HUDEP-2 (cell line): ENCODE measurements around the gene MYL7.
"Not testable (repeated sequence)": the region's sequence is repeated elsewhere in the genome, so short reads cannot be mapped to it uniquely, and the experiment has no call there.

ENCODE experiments used
- DNase-seq, 76 experiments: peaks; one replicate each; lab custom pipeline; 2025; ENCODE audit not compliant: unreplicated experiment in 76 of 76; lab: John Stamatoyannopoulos, UW

MYL7 gene

DNA sequence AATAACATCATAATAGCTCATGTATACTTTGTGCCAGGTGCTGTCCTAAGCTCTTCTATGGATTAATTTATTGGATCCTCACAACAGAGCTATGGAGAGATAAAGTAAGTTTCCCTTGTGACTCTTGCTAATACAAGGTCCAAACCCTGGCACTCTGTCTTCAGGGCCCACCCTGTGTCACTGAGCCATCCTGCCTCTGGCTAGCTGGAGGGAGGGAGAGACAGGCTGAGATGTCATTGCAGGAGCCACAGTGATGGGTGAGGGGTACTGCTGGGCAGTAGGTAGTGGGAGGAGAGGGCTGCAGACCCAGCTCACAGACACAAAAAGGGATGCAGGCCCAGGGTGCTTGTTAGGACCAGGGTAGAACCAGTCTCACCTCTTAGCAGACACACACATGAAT, 31.2 kb upstream of the MYL7 start:
- DNase-seq = no peak

DNA sequence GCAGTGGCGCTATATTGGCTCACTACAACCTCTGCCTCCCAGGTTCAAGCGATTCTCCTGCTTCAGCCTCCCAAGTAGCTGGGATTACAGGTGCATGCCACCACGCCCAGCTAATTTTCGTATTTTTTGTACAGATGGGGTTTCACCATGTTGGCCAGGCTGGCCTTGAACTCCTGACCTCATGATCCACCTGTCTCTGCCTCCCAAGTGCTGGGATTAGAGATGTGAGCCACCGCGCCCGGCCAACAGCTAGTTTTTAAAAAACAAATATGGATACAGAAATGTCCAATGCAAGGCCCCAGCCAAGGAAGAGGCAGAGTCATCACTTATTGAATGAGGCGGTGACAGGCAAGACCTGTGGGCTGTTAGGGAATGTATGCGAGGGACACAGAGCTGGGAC, 30.8 kb upstream of the MYL7 start:
- not testable (repeated sequence) for DNase-seq

DNA sequence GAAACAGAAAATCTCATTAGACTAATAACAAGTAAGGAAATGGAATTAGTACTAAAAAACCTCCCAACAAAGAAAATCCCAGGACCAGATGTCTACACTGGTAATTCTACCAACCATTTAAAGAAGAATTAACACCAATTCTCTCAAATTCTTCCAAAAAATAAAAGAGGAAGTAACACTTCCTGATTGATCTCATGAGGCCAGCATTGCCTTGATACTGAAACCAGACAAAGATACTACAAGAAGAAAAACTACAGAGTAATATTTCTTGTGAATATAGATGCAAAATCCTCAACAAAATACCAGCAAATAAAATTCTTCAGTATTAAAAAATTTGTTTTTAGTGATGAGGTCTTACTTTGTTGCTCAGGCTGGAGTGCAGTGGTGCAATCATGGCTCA, 26.8 kb upstream of the MYL7 start:
- DNase-seq = no peak

DNA sequence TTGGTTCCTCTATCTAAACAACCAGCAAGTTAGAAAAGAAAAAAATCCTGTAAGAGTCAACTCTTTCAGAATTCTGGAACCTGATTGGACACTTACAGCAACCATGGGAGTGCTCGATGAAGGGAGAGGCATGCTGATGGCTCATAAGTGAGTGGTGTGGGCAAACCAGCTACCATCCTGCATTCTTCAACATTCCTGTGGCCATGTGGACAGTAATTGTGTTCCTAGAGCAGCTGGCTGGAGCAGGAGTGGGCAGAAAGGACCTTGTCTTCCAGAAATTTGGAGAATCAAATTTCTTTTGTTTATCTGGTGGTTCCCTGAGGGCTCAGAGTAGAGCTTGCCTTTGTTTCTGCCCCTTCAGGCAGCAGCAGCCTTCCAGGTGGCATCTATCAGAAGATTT, 22.5 kb upstream of the MYL7 start:
- DNase-seq = no peak

DNA sequence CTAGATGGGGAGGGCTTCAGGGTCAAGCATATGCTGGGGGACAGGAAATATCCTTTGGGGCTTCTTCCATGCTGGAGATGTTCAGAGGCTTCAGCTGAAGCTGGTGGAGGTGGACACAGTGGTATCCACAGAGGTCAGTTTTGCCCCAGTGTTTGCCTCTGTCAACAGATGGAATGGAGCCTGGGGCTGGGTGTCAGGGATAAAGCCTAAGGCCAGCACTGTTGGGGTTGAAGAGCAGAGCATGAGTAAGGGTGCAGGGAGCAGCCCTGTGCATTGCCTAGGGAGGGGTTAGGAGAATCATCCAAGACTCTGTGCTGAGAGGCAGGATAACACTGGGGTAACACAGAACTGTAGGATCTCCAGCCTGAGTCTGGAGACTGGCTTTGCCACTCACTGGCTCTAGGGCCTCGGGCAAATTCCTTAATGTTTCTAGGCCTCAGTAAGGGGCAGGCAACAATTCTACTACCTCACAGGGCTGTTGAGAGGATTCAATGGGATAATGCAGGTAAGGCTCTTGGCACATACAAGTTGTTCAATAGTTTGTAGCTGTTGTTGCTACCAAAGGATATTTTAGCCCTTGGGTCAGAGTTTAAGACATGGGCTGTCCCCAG, 21.8 kb upstream of the MYL7 start:
- DNase-seq = no peak

DNA sequence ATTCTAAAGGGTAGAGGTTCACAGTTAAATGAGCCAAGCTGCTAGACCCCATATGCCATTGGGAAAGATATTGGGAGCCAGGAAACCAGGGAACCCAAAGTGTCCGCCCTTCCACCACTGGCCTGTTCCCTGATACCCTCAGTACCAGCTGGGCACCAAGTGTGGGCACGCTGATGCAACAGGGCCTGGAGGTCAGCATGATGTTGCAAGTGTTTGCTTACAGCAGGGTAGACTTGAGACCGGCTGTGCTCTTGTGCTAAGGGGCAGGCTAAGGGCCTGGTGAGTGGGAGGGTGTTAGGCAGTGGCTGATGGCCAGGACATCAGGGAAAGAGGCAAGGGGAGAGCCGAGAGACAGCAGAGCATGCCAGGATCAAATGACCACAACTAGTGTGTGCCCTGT, 21.0 kb upstream of the MYL7 start:
- DNase-seq = no peak

DNA sequence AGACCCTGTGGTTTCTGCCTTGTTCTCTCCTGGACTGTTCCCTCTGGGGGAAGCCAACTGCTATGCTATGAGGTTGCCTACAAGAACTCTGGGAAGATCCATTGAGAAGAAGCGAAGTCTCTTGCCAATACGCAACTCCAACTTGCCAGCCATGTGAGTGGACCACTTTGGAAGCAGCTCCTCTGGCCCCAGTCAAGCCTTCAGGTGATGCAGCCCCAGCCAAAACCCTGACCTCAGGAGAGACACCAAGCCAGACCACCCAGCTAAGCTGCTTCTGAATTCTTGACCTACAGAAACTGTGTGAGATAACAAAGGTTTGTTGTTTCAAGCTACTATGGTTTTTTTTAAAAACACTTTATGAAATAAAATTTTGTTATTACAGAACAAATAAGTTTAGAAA, 20.2 kb upstream of the MYL7 start:
- no peak for DNase-seq

DNA sequence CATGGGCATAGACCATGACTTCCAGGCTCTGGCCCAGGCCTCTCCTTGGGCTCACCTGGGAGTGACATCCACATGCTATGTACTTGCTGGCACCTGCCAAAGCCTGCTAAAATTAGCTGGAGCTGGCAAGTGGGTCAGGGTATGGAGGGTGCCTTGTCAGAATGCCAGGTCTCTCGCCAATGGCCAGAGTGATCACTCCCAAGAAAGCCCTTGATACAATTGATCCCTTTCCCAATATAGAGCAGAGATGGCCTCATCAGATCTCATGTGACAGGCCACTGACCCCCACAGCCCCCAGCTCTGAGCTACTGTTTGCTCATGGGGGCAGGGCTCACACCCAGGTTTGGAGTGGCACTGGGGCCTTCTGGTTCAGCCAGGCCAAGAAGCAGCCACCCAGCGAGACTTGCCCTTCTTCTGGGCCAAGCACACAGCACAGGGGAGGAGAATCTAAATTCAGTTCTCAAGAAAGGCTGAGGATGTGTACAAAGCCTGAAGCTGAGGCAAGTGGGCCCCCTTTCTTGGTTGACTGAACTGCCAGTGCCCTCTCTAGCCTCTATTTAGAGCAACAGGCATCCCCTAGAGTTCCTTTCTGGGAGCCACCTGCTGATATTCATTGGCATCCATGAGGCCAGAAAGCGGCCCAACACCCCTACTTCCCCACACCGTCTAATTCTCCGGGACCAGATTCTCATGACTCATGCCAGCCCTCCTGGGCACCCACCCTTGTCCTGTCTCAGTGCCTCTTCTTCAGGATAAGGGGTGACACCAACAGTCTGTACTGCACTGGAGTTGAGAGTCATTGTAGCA, 18.9 kb upstream of the MYL7 start:
- no peak for DNase-seq

DNA sequence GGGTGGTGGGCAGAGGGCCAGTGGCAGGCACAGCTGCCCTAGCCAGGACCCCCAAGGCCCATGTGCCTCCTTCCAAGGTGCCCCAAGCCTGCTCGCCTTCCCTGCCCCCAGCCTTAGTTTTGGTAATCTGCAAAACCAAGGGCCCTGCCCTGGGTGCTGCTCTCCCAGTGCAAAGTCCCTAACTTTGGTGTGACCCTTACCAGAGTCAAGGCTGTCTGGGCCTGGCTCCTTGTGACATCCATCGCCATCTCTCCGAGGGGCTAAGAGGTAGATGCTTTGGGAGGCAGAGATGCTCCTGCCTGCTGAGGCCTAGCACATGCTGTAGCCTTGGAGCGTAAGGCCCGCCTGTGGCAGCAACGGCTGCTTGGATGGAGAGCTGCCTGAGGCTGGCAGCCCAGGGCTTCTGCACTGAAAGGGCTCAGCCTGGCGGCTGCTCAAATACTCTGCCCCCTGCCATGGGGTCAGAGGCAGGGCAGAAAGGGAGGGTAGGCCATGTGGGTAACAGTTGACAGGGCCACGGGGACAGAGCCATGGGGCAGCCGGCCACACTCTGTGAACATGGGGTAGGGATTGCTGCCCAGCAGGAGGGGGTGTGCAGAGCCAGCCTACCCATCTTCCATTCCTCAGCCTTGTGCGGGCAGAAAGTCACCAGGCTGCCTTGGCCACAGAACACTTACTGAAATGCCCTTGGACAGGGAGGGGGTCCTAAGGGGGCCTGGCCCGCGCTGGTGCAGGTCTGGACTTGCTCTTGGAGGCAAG, 17.9 kb upstream of the MYL7 start:
- no peak for DNase-seq

DNA sequence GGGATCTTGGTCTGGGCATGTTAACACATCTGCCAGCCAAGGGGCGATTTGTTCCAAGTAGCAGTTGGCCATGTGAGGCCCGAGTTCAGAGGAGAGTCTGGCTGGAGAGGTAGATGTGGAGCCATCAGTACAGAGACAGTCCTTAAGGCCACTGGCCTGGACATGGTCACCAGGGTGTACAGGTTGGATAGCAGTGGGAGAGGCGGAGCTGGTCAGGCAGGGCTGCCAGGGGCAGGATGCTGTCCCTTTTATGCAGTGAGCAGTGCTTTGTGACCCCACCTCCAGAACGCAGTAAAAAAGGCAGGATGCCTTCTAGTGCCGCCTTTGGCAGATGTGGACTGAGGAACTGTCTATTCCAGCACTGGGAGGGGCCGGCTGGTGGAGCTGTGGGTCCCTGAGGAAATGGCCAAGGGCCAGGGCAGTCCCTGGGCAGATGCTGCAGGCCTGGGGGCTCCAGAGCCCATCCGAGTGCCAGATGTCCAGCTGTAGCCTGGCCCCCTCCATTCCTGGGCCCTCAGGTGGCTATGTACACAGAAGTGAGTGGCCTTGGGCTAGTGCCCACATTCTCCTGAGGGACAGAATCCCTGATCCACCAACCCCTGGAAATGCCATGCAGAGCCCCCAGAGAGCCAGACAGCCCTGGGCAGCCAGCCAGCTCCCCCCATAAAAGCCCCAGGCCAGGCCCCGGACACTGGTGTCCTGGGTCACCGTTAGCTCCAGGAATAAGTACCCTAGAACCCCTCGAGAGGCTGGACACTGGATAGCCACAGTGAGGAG, 17.2 kb upstream of the MYL7 start:
- DNase-seq = no peak

DNA sequence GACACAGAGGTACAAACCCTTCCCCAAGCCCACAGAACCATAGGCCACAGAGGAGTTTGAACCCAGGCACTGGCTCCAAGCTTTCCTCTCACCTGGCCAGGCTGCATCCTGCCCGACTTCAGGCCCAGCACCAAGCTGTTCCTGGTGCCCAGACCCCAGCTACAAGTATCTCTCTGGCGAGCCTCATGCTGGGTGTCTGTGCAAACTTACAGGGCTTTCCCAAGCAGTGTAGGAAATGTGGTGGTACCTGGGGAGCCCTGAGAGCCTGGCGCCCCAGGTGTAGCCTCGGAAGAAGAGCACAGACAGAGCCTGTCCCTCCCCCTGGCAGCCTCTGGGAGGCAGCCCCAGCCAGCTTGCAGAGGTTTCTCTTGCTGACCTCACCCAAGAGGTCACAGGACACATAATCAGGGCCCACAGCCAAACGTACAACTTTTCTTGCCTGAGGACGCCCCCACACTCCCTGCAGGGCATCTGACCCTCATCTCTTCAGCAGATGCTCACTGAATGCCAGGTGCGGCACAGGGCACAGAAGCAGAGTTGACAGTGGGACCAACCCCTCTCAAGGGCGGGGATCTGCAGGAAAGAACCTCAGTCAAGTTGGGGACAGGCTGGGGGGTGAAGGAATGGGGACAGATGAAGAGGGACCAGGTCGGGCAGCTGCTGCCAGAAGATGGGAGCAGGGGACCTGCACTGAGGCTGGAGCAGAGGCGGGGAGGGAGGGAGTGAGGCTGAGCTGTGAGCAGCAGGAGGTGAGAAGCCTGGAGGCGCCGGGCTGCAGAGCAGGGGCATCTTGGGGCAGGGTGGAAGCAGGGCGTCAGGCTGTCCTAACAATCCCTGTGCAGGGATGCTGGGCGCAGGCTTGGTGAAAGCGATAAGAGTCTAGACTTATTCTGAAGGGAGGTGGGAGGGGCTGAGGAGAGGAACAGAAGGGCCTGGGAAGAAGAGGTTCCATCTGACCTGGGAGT, 16.3 kb upstream of the MYL7 start:
- DNase-seq = peak in 1 of 76 experiments; percentile 23

DNA sequence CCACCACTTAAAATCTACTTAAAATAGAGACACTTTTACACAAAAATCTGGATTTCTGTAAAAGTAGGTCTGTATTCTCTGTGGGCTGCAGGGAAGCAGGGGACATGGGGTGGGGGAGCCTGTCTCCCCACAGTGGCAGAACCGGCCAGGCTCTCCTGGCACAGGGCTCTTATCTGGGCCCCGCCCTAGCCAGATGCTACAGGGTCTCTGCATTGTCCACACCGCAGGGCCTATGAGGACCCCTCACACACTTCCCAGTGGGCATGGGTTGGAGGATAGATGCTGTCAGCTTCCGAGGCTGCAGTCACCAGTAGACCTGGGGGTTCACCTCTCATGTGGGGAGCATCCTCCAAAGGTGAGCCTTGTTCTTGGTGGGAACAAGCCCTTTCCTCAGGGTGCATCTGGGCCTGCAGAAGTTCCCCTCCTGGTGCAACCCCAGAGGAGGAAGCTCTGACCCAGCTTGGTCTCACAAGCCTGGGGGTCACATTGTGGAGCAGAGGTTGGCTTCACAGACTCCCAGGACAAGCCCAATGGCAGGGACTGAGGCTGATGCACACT, 15.4 kb upstream of the MYL7 start:
- no peak for DNase-seq

DNA sequence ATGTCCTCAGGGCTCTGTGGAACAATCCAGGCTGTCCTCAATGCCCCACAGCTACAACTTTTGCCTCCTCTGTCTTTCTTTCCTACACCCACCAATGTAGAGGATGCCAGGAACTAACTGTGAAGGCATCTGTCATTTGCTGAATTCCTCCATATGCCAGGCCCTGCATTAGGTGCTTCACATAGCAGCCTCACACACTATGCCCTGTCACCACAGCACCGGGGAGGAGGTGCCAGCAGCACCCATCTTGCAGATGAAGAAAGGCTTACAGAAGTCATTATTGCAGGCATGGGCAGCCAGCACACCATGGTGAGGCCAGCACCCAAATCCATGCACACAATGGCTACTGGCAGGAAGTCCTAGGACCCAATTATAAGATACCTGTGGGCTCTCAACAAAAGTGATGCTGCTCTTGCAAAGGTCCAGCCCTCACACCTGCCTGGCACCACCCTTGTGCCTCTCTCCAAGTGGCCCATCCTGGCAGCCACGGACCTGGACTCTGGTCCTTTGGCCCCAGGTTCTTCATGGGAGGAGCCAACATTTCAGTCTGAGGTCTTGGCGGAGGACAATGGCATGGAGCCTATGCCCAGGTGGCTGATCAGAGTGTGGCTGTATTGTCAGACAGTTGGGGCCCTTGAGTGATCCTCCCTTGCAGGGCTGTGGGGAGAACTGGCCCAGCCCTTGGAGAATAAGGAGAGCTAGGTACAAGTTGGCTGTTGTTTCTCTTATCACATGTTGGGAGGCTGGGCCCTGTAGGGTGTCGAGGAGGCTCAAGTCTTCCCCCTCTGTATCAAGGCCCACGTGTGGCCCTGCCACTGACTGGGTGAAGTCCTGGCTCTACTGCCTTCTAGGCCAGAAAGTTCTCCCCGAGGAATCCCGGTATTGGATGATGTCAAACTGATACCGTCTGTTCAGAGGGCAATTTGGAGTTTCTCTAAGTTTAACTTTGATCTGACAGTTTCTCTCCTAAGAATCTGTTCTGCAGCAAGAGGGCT, 14.4 kb upstream of the MYL7 start:
- no peak for DNase-seq

DNA sequence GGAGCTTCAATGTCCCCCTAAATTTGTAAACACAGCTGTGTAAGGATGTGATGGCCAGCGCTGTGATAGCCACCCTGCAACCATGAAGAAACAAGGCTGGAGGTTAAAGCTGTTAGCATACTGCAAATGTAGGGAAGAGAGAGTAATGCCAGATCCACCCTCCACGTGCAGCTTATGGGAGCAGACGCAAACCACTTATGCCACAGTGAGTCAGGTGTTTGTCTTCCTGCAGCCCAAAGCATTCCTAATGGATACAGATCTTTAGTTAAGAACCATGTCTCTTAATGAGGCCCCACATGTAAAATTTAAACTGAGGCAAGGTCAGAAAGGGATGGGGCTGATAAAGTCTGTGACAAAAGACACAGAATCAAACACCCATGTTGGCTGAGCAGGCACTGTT, 13.6 kb upstream of the MYL7 start:
- no peak for DNase-seq

DNA sequence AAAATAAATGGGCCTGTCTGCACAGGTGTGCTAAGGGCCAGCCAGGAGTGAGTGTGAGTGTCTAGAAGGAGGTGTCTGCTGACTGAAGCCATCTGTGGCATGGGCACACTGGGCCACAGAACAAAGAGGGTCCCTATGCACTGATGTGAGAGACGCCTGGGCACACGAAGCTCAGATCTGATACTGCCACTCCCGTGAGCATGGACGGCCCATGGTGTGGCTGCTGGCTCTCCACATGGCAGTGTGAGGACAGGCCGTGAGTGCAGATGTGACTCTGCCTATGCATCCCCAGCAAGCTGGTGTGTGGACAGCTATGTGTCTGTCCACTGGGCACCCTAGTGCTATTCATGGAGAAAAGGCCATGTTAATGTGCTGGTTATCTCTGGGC, 12.8 kb upstream of the MYL7 start:
- DNase-seq = no peak

DNA sequence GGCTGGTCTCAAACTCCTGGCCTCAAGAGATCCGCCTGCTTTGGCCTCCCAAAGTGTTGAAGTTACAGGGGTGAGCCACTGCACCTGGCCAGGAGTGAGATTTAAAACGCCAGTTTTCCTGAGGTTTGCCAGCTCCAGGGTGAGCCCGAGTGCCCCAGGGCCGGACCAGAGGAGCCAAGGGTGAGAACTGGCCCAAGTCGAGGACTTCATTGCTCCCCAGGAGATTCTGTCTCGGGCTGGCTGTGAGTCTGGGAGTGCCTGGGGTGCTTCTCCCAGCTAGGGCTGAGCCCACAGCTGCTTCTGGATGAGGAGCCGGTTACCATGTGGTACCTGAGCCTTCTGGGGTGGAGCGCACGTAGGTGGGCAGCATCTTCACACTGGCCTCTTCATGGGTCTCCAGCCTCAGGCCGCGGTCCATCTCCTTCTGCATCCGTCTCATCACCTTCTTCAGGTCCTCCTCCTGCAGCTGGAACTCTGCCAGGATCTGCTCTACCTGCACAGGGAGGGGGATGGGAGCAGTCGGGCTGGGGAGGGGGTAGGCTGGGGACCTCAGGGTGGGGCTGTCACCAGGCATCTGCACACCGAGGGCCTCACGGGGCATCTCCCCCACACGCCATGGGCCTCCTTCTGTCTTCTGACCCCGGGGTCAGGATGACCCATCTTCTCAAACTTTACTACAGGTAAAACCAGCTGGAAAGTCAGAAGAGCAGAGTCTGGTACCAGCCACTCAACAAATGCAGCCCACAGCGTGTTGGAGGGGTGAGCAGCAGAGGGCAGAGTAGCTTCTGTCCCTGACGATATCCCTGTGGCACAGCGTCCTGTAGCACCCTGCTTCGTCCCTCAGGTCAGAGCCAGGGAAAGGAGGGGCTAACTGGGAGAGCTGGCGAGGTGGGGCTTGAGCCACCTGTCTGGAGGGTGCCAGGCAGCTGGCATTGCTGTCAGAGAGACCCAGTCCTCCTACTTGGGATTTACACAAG, 12.1 kb upstream of the MYL7 start:
- DNase-seq = no peak

DNA sequence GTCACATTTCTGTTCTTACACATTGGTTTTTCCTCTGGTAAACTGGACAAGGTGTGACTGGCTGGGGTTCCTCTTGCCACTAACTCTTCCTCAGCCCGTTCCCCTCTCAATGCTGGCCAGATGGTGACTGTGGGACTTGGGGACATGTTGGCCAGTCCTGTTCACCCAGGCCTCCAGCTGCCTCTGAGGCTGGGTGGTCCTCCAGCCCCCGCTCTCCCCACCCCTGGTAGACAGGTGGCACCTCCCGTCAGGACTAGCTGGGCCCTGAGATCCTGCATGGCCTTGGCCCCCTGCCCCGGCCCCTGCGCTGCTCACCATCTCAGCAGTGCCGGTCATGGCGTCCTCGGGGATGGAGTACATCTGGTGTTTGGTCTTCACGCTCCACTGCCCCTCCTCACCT, 10.8 kb upstream of the MYL7 start:
- no peak for DNase-seq
